Measurements from ENCODE around the gene TNFRSF25.
A peak's percentile ranks its signal among the peaks of the same experiment; 100 is the strongest.
"Not testable (repeated sequence)": the region's sequence is repeated elsewhere in the genome, so short reads cannot be mapped to it uniquely, and the experiment has no call there.

Gene TNFRSF25

GRCh38 chr1:6502000-6502891 lies 36.3 kb upstream of the TNFRSF25 start:
- DNase-seq (ENCODE audit: low read depth in 2 of 3, low spot score in 2 of 3) = no peak

GRCh38 chr1:6501279-6501813 lies 35.4 kb upstream of the TNFRSF25 start:
- no peak for DNase-seq (ENCODE audit: low read depth in 2 of 3, low spot score in 2 of 3)

- DNase-seq (ENCODE audit: low read depth in 2 of 3, low spot score in 2 of 3) = no peak
Measured at GRCh38 chr1:6500544-6501278, 34.7 kb upstream of the TNFRSF25 start.

- DNase-seq (ENCODE audit: low read depth in 2 of 3, low spot score in 2 of 3) = no peak
Measured at GRCh38 chr1:6499296-6499695, 33.3 kb upstream of the TNFRSF25 start.

- DNase-seq (ENCODE audit: low read depth in 2 of 3, low spot score in 2 of 3) = no peak
Measured at GRCh38 chr1:6498576-6499111, 32.7 kb upstream of the TNFRSF25 start.

GRCh38 chr1:6497867-6498575 lies 32.0 kb upstream of the TNFRSF25 start:
- DNase-seq (ENCODE audit: low read depth in 2 of 3, low spot score in 2 of 3) = no peak

GRCh38 chr1:6497215-6497866 lies 31.4 kb upstream of the TNFRSF25 start:
- DNase-seq (ENCODE audit: low read depth in 2 of 3, low spot score in 2 of 3) = no peak

- no peak for DNase-seq (ENCODE audit: low read depth in 2 of 3, low spot score in 2 of 3)
Measured at GRCh38 chr1:6496890-6497214, 30.9 kb upstream of the TNFRSF25 start.

GRCh38 chr1:6496365-6496721 lies 30.4 kb upstream of the TNFRSF25 start:
- no peak for DNase-seq (ENCODE audit: low read depth in 2 of 3, low spot score in 2 of 3)

GRCh38 chr1:6495540-6496364 lies 29.8 kb upstream of the TNFRSF25 start:
- no peak for DNase-seq (ENCODE audit: low read depth in 2 of 3, low spot score in 2 of 3)

- DNase-seq (ENCODE audit: low read depth in 2 of 3, low spot score in 2 of 3) = no peak
Measured at GRCh38 chr1:6495041-6495441, 29.1 kb upstream of the TNFRSF25 start.

GRCh38 chr1:6494627-6495026 lies 28.7 kb upstream of the TNFRSF25 start:
- DNase-seq (ENCODE audit: low read depth in 2 of 3, low spot score in 2 of 3) = no peak

GRCh38 chr1:6493834-6494223 lies 27.9 kb upstream of the TNFRSF25 start:
- DNase-seq (ENCODE audit: low read depth in 2 of 3, low spot score in 2 of 3) = not testable (repeated sequence)

GRCh38 chr1:6491966-6492365 lies 26.0 kb upstream of the TNFRSF25 start:
- no peak for DNase-seq (ENCODE audit: low read depth in 2 of 3, low spot score in 2 of 3)

GRCh38 chr1:6491480-6491962 lies 25.5 kb upstream of the TNFRSF25 start, which contains the start of gene PLEKHG5:
Gene PLEKHG5 (minus strand): TSS chr1:6491667. CDS start chr1:6477571, 14,096 bp downstream.
- DNase-seq (ENCODE audit: low read depth in 2 of 3, low spot score in 2 of 3) = no peak

GRCh38 chr1:6491081-6491449 lies 25.1 kb upstream of the TNFRSF25 start:
- DNase-seq (ENCODE audit: low read depth in 2 of 3, low spot score in 2 of 3) = no peak

- DNase-seq (ENCODE audit: low read depth in 2 of 3, low spot score in 2 of 3) = peak in 2 of 3 experiments; percentile 35 to 52
Measured at GRCh38 chr1:6490181-6491080, 24.5 kb upstream of the TNFRSF25 start.

GRCh38 chr1:6489799-6490180 lies 23.8 kb upstream of the TNFRSF25 start:
- peak; percentile 51 to 68 (median 65) for DNase-seq (ENCODE audit: low read depth in 2 of 3, low spot score in 2 of 3)

- DNase-seq (ENCODE audit: low read depth in 2 of 3, low spot score in 2 of 3) = no peak
Measured at GRCh38 chr1:6489383-6489765, 23.4 kb upstream of the TNFRSF25 start.

Measured in activated CD8-positive, alpha-beta memory T cell treated with anti-CD3 and anti-CD28 coated beads for 48 hours (primary cell).